K562 (cell line): ENCODE data around the gene ABCC5. TPM values are rescaled to one million over a fixed set of nuclear protein-coding genes. Genes with fewer than 3 reads are reported as not detected.

Experiments
- DMBX1 ChIP-seq: fragments of 250-450 bp; sonication (Bioruptor Pico); IDR thresholded peaks from 2 replicates; pipeline ENCODE4 v1.8.0; 2022; ENCODE audit warnings: inconsistent platforms, mild to moderate bottlenecking, moderate library complexity, borderline replicate concordance
- ESRRA ChIP-seq: fragments of 450-650 bp; IDR thresholded peaks from 2 replicates; pipeline ENCODE4 v1.6.1; 2014; ENCODE audit warnings: low read depth, mild to moderate bottlenecking, moderate library complexity, borderline replicate concordance
- GABPA ChIP-seq: fragments of 200-800 bp; sonication (Bioruptor generic); conservative IDR thresholded peaks from 2 replicates; pipeline ENCODE4 v1.6.1; 2016; ENCODE audit warnings: low read depth, missing genetic modification characterization, missing compliant biosample characterization
- HDAC3 ChIP-seq: fragments of 450-650 bp; IDR thresholded peaks from 2 replicates; pipeline ENCODE4 v1.6.1; 2018; ENCODE audit warnings: borderline replicate concordance, mild to moderate bottlenecking, moderate library complexity; ENCODE audit not compliant: partially characterized antibody
- LEF1 ChIP-seq: fragments of 450-650 bp; IDR thresholded peaks from 2 replicates; pipeline ENCODE4 v1.6.1; 2016; ENCODE audit warnings: mild to moderate bottlenecking
- MTA1 ChIP-seq: fragments of 450-650 bp; IDR thresholded peaks from 2 replicates; pipeline ENCODE4 v1.6.1; 2017; ENCODE audit warnings: borderline replicate concordance
- MTA2 ChIP-seq: fragments of 450-650 bp; IDR thresholded peaks from 2 replicates; pipeline ENCODE4 v1.6.1; 2016; ENCODE audit warnings: low read depth
- RCOR1 ChIP-seq, 2 experiments: IDR thresholded peaks; 2 replicates each; pipeline ENCODE4 v1.6.1; 2012; ENCODE audit warnings: low read depth in 2 of 2, low read length in 2 of 2, borderline replicate concordance in 1 of 2, improper control_type of control experiment in 1 of 2
- SETDB1 ChIP-seq: IDR thresholded peaks from one replicate; pipeline ENCODE4 v1.6.1; 2012; ENCODE audit warnings: low read length, control low read depth, inconsistent platforms
- SMARCA5 ChIP-seq: fragments of 450-650 bp; IDR thresholded peaks from 2 replicates; pipeline ENCODE4 v1.6.1; 2016
- TRIM28 ChIP-seq: fragments of 450-650 bp; IDR thresholded peaks from 2 replicates; pipeline ENCODE4 v1.6.1; 2017
- ZNF12 ChIP-seq: sonication (generic); formaldehyde crosslinking; IDR thresholded peaks from 2 replicates; pipeline ENCODE4 v1.4.0; 2020; ENCODE audit warnings: mild to moderate bottlenecking, missing genetic modification reagents
- ZNF407 ChIP-seq: fragments of 450-650 bp; IDR thresholded peaks from 2 replicates; pipeline ENCODE4 v1.6.1; 2016; ENCODE audit warnings: low read depth
- polyA plus RNA-seq, 8 experiments: library from polyadenylated mRNA; depleted of rRNA in 4 of 8; stranded (reverse) in 5 of 8; unstranded in 3 of 8; fragments of >200 nt; fragmentation: Nextera tagmentation in 2 of 8; fragmentation: Illumina TruSeq in 1 of 8; extraction: Ambion mirVana in 2 of 8; extraction: Trizol in 1 of 8; gene quantifications; 2 replicates each; pipeline versions ENCODE4 v1.2.1 to v1.2.3, GENCODE V29; 2011 to 2014; ENCODE audit warnings: inconsistent platforms in 1 of 8, missing spikeins in 1 of 8
- total RNA-seq, 7 experiments: library from RNA; depleted of rRNA in 6 of 7; stranded (reverse); fragments of >200 nt in 6 of 7; fragmentation: Illumina TruSeq in 2 of 7; extraction: Trizol in 2 of 7; gene quantifications; 2 replicates each; pipeline versions ENCODE4 v1.2.1 to v1.2.3, GENCODE V29; 2011 to 2021; ENCODE audit warnings: low replicate concordance in 1 of 7
- TF ChIP-seq, protein P1 (sequence below): sonication (generic); formaldehyde crosslinking; IDR thresholded peaks from 2 replicates; pipeline ENCODE4 v1.8.0; 2022; ENCODE audit warnings: mild to moderate bottlenecking, missing genetic modification reagents
- TF ChIP-seq, protein P2 (sequence below), 2 experiments: IDR thresholded peaks; 2 replicates each; pipeline ENCODE4 v1.6.1; 2012; ENCODE audit warnings: improper control_type of control experiment in 2 of 2, low read depth in 2 of 2, low read length in 2 of 2, borderline replicate concordance in 1 of 2

Gene ABCC5
- total and polyA plus RNA-seq, 9 of the 15 experiments (the other 6 are each of a cell fraction or from before 2014, with no cell fraction given) = 22.0 to 53.0 (median 41.9) TPM

- TF ChIP-seq ESRRA = peak; percentile 88
- TF ChIP-seq DMBX1 = peak; percentile 65; the same call in 1 of the 2 replicates
- no peak for TF ChIP-seq GABPA
- peak; percentile 92 for TF ChIP-seq LEF1
- TF ChIP-seq ZNF407 = no peak
- TF ChIP-seq, protein P1, sequence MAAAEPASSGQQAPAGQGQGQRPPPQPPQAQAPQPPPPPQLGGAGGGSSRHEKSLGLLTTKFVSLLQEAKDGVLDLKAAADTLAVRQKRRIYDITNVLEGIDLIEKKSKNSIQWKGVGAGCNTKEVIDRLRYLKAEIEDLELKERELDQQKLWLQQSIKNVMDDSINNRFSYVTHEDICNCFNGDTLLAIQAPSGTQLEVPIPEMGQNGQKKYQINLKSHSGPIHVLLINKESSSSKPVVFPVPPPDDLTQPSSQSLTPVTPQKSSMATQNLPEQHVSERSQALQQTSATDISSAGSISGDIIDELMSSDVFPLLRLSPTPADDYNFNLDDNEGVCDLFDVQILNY = no peak
- TF ChIP-seq, protein P2, sequence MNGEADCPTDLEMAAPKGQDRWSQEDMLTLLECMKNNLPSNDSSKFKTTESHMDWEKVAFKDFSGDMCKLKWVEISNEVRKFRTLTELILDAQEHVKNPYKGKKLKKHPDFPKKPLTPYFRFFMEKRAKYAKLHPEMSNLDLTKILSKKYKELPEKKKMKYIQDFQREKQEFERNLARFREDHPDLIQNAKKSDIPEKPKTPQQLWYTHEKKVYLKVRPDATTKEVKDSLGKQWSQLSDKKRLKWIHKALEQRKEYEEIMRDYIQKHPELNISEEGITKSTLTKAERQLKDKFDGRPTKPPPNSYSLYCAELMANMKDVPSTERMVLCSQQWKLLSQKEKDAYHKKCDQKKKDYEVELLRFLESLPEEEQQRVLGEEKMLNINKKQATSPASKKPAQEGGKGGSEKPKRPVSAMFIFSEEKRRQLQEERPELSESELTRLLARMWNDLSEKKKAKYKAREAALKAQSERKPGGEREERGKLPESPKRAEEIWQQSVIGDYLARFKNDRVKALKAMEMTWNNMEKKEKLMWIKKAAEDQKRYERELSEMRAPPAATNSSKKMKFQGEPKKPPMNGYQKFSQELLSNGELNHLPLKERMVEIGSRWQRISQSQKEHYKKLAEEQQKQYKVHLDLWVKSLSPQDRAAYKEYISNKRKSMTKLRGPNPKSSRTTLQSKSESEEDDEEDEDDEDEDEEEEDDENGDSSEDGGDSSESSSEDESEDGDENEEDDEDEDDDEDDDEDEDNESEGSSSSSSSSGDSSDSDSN (IDR thresholded peaks at IDR 0.05; ENCODE audit: borderline replicate concordance in 1 of 2, low read depth in 2 of 2, low read length in 2 of 2) = 0 out of 4 replicates have a peak, but pooled peaks of 1 of the 2 experiments have one; percentile 46
- TF ChIP-seq ZNF12 (CRISPR knock-in tag) = no peak
- peak; percentile 76 for TF ChIP-seq MTA2
- TF ChIP-seq RCOR1 (IDR thresholded peaks at IDR 0.05; ENCODE audit: borderline replicate concordance in 1 of 2, low read depth in 2 of 2, low read length in 2 of 2) = peak; percentile 43 to 90; a peak in 3 of 4 replicates
- TF ChIP-seq SMARCA5 = no peak
- TF ChIP-seq TRIM28 = 0 out of 2 replicates have a peak, but pooled peaks have one; percentile 36
- TF ChIP-seq HDAC3 = peak; percentile 57
- no peak for TF ChIP-seq SETDB1
- TF ChIP-seq MTA1 = peak; percentile 66; the same call in 1 of the 2 replicates
Measured at GRCh38 chr3:183988216-183988790, 29.4 kb downstream of the ABCC5 start (continued).
